Hindlimb muscle (tissue), 1 donor: ENCODE data around the gene ABCG2. TPM values are rescaled to one million over a fixed set of nuclear protein-coding genes. Genes with fewer than 3 reads are reported as not detected.

Source experiments
- DNase-seq: peaks from one replicate; pipeline ENCODE4 v3.0.0-alpha.2; 2013
- polyA plus RNA-seq: library from polyadenylated mRNA; unstranded; fragments of 120-200 nt; gene quantifications from one replicate; pipeline ENCODE4 v1.2.1, GENCODE V29; 2013; ENCODE audit not compliant: insufficient read length

Gene ABCG2
- polyA plus RNA-seq = 3.0 TPM

DNA sequence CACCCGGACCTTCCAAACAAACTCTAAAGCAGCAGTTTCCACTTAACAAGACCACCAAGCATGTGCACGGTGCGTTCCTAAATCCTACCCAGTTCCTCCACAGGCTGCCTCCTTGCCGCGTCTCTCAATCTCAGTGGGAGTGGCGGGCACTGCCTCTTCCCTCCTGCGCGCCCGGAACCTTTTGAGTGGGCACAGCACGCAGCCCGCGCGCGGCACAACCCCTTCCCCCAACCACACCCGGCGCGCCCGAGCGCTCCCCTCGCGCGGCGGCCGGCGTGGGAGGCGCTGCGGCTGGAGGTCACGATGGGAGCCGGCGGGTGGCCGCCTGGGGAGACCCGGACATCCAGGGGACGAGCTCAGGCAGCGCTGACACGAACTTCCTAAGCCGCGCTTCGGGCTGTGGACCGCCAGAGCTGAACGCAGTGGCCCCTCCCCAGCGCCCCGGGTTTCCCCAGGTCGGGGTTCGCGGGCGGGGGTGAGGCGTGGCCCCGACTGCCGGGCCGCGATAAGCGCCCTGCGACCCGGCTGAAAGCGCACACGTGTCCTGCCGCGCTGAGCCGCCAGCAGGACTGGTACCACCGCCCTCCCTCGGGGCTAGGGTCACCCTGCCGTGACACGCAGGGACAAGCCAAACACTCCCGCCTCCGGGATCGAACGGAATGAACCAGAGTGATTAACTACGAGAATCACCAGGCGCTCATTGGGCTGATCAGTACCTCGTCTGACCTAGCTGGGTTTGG is at the start of gene ABCG2:
TSS of gene ABCG2 (minus strand) at position 151 of the 740 bp plus-strand sequence. CDS start 18,644 bp downstream, outside the sequence.
- peak; percentile 22 for DNase-seq

DNA sequence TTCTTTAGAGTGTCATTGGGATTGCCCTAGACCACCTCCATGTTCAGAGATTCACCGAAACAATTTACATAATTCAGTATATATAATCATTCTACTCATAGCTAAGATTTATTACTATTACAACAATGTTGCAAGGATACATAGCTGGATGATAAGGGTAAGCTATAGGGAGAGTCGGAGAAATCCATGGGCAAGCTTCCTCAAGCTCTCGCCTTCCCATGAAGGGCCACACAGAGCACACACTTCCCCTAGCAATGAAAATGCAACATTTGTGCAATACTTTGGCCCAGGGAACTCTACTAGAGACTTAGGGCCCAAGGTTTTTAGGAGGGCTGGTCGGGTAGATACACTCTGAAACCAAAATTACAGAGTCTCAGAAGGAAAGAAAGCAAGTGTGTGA is 49.7 kb upstream of the ABCG2 start:
- no peak for DNase-seq

DNA sequence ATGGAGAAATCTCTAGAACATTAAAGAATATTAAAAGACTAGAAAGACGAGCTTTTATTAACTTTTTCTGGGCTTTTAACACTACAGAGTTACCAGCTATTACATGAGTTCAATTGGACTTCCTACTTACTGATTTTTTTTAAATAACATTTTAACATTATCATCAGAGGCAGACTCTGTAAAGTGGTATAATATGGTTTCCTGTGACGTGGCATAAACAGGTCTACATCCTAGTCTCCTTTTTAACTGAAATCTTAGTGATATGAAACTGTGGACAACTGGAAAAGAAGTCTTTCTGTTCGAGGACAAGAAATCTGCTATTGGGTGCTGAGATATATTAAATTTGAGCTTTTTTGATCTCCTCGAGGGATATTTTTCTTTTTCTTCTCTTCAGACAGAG is 48.7 kb upstream of the ABCG2 start:
- DNase-seq = no peak

DNA sequence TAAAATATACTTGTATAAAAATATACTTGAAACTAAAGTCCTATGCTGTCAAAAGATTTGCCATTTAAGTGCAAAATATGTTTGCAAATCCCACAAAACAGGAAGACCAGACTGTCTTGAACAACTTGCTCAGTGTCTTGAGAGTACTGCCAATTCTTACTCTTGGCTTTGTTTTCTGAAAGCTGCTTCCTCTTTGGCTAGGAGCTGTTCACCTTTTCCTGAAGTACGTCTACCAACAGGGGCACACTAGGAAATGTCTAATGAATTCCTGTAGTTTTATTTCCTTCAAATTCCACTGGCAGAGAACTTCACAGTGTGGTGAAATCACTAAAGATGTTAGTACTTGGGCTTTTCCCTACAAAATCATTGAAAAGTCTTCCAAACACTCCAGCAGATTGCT is 46.4 kb upstream of the ABCG2 start:
- DNase-seq = no peak

DNA sequence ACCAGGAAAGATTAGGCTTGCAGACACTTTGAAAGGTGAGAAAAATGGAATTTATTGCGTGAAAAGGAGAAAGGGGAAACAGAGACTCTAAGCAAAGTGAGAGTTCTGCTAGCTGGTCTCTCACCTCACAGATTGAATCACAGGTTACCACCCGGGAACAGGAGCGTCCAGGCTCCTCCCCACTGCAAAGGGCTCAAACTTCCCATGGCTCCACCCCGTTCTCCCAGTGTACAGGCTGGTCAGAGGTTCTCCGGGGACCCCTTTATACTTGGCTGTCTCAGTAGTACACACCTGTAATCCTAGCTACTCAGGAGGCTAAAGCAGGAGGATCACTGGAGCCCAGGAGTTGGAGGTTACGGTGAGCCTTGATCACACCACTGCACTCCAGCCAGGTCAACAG is 44.0 kb upstream of the ABCG2 start:
- DNase-seq = no peak

DNA sequence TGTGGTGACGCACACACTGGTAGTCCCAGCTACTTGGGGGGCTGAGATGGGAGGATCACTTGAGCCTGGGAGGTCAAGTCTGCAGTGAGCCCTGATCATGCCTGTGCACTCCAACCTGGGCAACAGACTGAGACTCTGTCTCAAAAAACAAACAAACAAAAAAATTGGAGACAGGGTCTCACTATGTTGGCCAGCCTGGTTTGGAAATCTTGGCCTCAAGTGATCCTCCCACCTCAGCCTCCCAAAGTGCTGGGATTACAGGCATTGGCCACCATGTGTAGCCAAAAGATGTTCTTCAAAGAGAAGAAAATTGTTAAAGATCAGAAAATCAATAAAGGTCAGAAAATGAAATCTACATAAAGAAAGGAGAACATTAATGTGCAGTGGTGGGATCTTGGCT is 41.7 kb upstream of the ABCG2 start:
- DNase-seq = no peak

DNA sequence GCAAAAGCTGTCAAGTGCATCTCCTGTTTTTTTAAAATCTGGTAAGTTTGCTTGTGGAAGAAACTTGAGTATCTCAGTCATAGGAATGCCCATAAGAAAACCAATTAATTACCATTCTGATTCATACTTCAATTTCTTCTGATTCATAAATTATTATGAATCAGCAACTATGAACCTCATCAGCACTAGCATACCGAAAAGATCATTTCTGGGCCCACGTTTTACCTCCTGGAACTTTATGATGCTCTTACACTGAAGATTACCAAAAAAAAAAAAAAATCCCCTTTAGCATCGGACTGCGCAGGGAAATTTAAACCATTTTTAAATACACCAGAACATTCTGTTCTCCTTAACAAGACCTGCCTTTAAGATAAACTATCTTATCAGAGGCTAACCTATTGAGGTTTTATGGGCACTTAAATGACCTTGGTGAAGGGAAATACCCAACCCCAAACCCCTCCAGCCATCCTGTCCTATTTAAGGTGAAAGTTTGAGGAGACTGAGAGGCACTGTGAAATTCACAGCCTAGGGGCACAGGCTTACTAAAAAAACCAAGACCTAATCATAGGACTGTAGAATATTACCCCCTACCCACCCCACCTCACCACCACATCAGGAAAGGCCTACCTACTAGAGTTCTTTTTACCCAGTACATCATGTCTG is 38.2 kb upstream of the ABCG2 start:
- DNase-seq = no peak

DNA sequence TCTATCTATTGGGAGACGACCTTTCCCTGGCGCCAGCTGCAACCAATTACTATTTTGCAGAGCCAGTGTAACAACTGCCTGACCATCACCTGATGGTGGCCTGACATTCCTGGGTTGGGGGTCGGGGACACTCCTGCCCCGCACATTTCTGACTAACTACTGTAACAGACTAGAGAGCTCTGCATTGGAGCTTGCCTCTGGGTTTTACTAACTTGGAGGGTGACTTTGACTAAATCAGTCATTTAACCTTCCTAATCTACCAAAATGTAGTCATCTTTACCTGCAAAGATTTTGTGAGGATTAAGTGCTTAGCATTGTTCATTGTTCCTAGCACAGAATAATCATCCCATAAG is 37.5 kb upstream of the ABCG2 start:
- no peak for DNase-seq

DNA sequence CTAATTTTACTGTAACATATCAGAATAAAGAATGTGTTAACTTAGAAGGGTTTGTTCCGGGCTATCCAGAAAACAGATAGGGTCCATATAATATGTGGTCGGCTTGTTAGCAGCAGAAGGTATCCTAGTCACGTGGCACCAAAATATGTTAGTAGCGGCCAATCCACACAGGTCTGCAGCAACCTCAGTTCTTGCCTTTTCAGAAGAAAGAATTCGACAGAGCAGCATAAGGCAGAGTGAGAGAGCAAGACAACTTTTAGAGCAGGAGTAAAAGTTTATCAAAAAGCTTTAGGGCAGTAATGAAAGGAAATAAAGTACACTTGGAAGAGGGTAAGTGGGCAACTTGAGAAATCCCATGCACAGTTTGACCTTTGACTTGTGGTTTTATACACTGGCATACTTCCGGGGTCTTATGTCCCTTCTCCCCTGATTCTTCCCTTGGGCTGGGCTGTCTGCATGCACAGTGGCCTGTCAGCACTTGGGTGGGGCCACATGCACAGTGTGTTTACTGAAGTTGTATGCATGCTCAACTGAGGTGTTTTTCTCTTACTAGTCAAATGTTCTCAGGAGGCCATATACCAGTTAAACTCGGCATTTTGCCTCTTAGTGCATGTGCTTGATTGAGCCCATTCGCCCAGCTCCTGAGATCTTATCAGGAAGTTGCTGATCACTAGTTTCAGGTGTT is 37.0 kb upstream of the ABCG2 start:
- no peak for DNase-seq

DNA sequence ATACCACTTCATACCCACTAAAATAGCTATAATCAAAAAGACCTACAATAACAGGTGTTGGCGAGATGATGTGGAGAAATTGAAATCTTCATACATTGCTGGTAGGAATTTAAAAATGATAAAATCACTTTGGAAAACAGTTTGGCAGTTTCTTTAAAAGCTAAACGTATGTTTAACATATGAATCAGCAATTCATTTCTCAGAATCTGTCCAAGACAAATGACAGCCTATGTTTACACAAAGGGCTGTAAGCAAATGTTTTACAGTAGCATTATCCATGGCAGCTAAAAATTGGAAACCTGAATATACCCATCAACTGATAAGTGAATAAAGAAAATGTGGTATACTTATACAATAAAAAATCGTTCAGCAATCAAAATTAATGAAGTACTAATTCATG is 33.0 kb upstream of the ABCG2 start:
- DNase-seq = no peak

DNA sequence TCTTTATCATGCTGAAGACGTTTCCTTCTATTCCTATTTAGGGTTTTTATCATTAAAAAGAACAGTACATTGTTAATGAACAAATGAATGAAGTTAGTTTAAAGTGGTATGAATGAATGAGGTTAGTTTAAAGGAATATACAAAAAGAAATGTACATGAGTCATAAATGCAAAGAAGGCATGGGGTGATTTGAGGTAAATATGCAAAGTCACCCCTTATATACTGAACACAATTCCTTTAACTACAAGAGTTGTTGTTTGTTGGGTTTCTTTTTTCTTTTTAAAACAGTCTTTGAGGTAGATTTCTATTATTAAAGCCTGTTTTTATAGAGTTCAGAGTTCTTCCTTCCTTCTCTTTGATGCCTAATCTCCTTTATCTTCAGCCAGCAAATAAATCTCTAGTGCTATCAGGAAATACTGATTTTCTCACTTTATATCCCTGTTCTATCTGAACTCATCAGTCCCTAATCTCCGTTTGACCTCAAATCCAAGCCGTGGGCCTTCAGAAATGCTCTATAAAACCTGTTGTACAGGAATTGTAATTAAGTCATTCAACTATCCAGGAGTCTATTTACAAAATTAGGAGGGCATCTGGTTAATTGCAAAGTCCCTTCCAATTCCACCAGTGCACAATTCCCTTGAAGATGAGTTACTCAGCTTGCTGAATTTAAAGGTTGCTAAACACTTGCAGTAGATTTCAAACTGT is 31.6 kb upstream of the ABCG2 start:
- no peak for DNase-seq

DNA sequence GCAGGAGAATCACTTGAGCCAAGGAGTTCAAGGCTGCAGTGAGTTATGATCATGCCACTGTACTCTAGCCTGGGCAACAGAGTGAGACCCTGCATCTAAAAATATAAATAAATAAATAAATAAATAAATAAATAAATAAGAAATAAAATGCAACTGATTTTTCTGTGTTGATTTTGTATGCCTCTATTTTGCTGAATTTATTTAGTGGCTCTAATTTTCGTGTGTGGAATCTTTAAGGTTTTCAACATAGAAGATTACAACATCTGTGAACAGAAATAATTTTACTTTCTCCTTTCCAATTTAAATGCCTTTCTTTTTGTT is 30.9 kb upstream of the ABCG2 start:
- DNase-seq = no peak

DNA sequence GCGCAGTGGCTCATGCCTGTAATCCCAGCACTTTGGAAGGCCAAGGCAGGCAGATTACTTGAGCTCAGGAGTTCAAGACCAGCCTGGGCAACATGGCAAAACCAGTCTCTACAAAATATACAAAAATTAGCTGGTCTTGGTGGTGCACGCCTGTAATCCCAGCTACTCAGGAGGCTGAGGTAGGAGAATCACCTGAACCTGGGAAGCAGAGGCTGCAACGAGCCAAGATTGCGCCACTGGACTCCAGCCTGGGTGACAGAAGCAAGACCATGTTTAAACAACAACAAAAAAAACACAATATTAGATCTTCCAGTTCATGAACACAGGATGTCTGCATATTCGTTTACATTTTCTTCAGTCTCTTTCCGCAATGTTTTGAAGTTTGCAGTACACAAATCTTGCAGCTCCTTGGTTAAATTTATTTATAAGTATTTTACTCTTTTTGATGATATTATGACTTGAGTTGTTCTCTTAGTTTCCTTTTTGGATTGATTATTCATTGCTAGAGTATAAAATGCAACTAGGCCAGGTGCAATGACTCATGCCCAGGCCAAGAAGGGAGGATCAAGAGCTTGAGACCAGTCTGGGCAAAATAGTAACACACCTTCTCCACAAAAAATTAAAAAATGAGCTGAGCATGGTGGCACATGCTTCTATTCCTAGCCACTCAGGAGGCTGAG is 30.4 kb upstream of the ABCG2 start:
- no peak for DNase-seq

DNA sequence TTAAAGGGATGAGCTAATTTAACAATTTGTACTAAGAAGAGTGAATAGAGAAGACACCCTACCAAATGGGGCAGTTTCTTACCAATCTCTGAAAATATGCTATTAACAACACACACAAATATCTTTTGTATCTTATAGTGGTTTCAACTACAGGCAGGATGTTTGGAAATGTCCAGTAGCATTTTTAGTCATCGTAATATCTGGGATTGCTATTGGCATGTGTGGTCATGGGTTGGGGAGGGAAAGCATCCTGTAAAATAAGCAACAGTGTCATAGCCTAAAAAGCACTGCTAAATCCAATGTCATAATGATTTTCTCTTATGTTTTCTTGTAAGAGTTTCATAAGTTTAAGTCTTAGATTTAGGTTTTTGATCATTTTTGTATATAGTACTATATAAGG is 29.3 kb upstream of the ABCG2 start:
- no peak for DNase-seq

DNA sequence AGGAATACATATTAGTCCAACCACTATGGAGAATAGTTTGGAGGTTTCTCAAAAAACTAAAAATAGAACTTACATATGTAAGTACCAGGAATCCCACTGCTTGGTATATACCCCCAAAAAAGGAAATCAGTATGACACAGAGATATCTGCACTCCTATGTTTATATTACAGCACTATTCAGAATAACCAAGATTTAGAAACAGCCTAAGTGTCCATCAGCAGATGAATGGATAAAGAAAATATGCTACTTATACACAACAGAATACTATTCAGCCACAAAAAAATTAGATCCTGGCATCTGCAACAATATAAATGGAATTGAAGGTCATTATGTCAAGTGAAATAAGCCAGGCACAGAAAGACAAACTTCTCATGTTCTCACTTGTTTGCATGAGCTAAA is 27.5 kb upstream of the ABCG2 start:
- DNase-seq = no peak

DNA sequence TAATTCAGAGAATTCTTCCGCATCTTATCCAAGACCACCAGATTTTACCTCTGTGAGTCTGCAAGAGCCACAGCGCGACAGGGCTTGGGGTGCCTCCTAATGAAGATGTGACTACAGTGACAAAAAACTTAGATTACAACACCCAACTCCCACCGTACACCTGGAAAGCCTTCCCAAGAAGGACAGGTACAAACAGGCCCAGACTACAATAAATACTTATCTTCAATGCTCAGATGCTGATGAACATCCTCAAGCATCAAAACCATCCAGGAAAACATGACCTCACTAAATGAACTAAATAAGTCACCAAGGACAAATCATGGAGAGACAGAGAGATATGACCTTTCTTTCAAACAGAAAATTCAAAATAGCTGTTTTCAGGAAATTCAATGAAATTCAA is 20.8 kb upstream of the ABCG2 start:
- no peak for DNase-seq

DNA sequence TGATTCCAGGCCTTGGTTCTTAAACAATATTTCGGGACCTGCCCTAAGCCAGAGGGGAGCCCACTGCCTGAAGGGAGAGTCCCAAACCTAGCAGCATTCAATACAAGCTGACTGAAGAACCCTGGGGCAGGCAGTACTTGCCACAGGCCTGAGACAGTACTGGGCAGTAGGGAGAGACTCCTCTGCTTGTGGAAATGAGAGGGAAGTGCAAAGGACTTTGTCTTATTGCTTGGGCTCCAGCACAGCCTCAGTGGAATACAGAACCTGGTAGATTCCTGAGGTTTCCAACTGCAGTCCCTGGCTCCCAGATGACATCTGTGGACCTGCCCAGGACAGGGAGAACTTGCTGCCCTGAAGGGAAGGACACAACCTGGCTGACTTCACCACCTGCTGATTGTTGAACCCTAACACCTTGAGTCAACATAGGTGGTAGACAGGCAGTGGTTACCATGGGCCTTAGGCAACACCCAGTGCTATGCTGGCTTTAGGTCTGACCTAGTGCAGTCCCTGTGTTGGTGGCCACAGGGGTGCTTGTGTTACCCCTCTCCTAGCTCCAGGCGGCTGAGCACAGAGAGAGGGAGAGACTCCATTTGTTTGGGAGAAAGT is 20.3 kb upstream of the ABCG2 start:
- DNase-seq = no peak

DNA sequence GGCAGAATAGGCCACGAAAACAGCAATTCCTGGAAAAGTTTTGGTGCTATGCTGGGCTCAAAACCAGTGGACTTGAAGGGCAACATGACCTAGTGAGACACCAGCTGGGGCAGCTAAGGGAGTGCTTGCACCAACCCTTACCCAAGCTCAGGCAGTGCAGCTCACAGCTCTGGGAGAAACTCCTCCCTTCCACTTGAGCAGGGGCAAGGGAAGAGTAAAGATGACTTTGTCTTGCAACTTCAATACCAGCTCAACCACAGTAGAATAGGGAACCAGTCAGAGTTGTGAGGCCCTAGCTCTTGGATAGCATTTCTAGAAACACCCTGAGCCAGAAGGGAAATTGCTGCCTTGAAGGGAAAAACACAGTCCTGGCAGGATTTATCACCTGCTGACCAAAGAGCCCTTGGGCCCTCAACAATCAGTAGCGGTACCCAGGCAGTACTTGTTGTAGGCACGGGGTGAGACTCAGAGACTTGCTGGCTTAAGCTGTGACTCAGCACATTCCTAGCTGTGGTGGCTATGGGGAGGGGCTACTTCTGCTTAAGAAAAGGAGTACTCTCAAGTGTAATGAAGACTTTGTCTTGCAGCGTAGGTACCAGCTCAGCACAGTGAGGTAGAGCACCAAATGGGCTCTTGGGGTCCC is 19.7 kb upstream of the ABCG2 start:
- DNase-seq = no peak

DNA sequence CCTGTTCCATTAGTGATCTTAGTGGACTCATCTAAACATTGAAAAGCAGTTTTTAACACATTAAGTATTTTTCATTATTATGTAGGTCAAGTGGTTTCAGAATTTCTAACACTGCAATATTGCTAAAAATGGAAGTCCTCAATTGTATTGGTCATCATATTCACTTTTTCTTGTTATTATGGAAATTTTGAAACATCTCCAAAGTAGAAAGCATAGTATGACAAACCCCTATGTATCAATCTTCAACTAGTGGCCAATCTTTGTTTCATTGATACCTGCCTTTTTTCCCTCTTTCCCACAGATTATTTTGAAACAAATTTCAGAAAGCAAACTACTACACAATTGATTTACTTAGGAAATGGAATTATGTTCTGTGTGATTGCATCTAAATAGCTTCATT is 14.5 kb upstream of the ABCG2 start:
- no peak for DNase-seq

DNA sequence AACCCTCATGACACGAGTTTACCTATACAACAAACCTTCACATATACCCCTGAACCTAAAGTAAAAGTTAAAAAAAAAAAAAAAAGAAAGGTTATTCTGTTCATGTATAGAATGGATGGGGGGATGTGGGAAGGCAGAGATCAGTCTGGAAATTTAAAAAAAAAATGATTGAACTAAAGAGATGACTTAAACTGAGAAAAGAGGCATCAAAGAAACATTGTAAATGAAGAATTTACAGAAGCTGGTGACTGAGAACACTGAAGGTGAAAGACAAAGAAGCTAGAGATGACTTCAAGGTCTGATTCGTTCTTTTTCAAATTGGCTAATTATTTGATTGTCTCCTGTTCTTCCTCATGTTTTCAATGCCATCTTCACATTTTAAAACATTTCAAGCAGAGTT is 12.8 kb upstream of the ABCG2 start:
- no peak for DNase-seq

DNA sequence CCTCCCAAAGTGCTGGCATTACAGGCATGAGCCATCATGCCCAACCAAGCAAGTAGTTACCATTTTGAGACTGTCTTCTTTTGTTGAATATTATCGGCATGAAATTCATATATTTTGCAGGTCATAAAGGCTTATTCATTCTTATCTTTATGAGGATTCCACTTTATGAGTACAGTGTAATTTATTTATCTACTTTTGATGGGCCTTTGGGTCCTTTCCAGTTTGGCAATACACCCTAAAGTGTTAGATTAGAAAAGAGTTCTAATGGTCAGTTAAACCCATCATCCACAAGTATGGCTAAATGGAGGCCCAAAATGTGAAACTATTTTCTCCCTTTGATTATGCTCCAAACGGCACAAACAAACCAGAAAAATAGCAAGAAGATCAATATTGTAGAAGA is 10.9 kb upstream of the ABCG2 start:
- no peak for DNase-seq

DNA sequence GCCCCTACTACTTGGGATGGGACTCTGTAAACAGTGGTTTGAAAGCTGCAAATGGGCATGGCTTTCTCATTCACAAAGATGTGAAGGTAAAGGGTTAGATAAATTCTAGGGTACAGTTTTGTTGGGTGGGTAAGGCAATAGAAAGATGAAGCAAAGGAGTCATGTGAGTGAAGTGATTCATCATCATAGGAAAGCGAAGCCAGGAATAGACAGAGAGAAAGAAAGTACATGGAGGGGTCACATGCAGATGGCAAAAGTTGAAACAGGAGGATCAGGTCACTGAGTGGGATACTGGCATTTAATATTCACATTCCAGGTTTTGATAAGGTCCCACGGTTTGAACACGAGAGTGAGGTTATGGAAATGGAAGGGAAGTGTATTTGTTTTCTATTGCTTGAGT is 8.2 kb upstream of the ABCG2 start:
- DNase-seq = no peak
